HPDE6-E6E7 (cell line): Measurements from ENCODE around the gene LLGL2.

Source experiments
- DNase-seq: peaks from one replicate; pipeline ENCODE4 v3.0.0; 2011; ENCODE audit warnings: missing footprints; ENCODE audit errors: extremely low spot score

The LLGL2 gene

DNA sequence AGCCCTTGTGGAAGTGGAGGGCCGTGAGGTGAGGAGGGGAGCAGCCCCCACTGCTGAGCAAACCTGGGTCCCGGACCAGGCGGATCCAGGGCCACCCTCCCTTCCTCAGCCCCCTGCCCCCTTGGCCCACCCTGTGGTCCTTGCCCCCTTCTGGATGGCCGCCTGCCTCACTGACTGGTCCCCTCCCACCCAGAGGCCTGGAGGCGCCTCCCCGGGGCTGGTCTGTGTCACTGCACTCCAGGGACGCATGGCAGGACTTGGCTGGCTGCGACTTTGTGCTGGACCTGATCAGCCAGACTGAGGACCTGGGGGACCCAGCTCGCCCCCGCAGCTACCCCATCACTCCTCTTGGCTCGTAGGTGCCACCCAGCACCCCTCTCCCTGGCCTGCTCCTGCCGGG is 88.5 kb downstream of the LLGL2 start:
- DNase-seq, result no peak

- DNase-seq, result no peak
Measured at GRCh38 chr17:75614556-75615270, 89.2 kb downstream of the LLGL2 start.

GRCh38 chr17:75615301-75615700 is 89.8 kb downstream of the LLGL2 start:
- no peak for DNase-seq

GRCh38 chr17:75616521-75617122 is 91.1 kb downstream of the LLGL2 start:
- DNase-seq, result no peak

DNA sequence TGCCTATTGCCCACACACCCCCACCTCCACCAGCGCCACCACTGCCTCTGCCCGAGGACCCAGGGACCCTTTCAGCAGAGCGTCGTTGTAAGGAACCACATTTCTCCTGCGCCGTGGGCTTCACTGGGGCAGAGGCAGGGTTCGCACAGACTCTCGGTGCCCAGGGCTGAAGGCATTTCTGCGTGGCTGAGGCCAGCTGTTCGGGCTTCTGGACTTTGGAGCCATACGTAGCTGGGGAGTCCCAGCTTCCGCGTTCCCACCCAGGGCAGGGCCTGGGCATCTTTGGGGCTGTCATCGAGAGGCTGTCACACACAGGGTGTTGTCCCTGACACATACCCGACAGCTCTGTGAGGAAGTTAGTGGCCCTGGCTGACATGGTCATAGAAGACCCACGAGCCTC is 91.7 kb downstream of the LLGL2 start:
- no peak for DNase-seq

GRCh38 chr17:75617675-75618074 is 92.2 kb downstream of the LLGL2 start:
- no peak for DNase-seq

GRCh38 chr17:75619506-75620431 is 94.3 kb downstream of the LLGL2 start:
- DNase-seq, result no peak

GRCh38 chr17:75621489-75621888 is 96.0 kb downstream of the LLGL2 start:
- no peak for DNase-seq

DNA sequence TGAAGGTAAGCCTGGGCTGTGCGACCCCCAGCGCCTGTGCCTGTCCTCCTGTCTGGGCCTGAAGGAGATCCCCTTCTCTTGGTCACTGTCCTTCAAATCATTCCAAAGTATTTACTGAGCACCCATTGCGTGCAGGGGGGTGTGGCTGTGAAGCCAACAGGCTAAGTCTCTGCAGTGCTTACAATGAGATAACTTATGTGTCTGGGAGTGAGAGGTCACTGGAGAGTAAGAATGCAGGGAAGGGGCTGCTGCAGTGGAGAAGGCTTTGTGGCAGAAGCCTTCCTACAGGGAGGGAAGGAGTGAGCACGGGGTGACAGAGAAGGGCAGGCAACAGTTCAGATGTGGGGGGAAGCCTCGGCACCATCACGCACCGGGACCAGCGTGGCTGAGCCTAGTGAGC is 96.6 kb downstream of the LLGL2 start:
- DNase-seq, result no peak

DNA sequence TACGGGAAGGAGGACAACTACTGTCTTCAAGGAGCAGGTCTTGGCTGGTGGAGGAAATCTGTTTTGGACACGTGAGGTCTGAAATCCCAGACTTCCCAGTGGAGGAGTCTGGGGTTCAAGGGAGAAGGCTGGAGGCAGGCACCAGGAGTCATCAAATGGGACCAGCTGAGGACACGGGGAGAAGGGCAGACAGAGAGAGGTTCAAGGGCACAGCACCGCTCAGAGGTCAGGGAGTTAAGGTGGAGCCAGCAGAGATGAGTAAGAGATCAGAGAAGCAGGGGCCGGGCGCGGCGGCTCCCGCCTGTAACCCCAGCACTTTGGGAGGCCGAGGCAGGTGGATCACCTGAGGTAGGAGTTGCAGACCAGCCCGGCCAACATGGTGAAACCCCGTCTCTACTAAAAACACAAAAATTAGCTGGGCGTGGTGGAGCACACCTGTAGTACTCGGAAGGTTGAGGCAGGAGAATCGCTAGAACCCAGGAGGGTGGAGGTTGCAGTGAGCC is 97.3 kb downstream of the LLGL2 start:
- no peak for DNase-seq

DNA sequence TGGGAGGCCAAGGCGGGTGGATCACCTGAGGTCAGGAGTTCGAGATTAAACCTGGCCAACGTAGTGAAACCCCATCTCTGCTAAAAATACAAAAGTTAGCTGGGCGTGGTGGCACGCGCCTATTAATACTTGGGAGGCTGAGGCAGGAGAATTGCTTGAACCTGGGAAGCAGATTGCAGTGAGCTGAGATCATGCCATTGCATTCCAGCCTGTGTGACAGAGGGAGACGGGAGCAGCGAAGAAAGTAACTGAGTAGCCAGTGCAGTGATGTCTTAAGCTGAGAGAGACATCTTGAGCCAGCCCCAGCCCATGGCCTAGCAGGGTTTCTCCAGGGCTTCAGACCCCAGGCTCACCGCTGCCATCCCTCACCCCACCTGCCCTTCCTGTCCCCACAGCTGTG is 97.9 kb downstream of the LLGL2 start:
- no peak for DNase-seq

GRCh38 chr17:75624021-75624420 is 98.5 kb downstream of the LLGL2 start:
- DNase-seq, result no peak
